HG03558 (cell line): Measurements from ENCODE around the gene OPN5.

Source experiments
- ATAC-seq: cut with Tn5 transposase; IDR thresholded peaks from one replicate; pipeline ENCODE4 v1.9.1; 2021; ENCODE audit warnings: moderate number of reproducible peaks; ENCODE audit not compliant: unreplicated experiment; ENCODE audit errors: extremely low read depth

The OPN5 gene

GRCh38 chr6:47851091-47851490 lies 69.3 kb downstream of the OPN5 start:
- ATAC-seq, result no peak

GRCh38 chr6:47852727-47853126 lies 70.9 kb downstream of the OPN5 start:
- ATAC-seq, result no peak

GRCh38 chr6:47853766-47854165 lies 71.9 kb downstream of the OPN5 start:
- no peak for ATAC-seq

GRCh38 chr6:47854971-47855370 lies 73.1 kb downstream of the OPN5 start:
- ATAC-seq, result no peak

- ATAC-seq, result no peak
These were observed 77.3 kb downstream of the OPN5 start for GRCh38 chr6:47859175-47859574.

GRCh38 chr6:47862731-47863130 lies 80.9 kb downstream of the OPN5 start:
- no peak for ATAC-seq

GRCh38 chr6:47865206-47865605 lies 83.4 kb downstream of the OPN5 start:
- no peak for ATAC-seq

GRCh38 chr6:47875593-47875992 lies 93.8 kb downstream of the OPN5 start:
- ATAC-seq, result no peak
